Stimulated activated CD4-positive, alpha-beta T cell treated with anti-CD3 and anti-CD28 coated beads, Interleukin-4, amount 100 ng/mL, for 24 hours (primary cell): ENCODE data around the gene SLC25A13.

Experiments used
- DNase-seq: peaks from one replicate; pipeline ENCODE4 v3.0.0-alpha.2; 2020

Gene SLC25A13

GRCh38 chr7:96238976-96239766 is 82.7 kb downstream of the SLC25A13 start:
- DNase-seq, result no peak

GRCh38 chr7:96238474-96238873 is 83.4 kb downstream of the SLC25A13 start:
- DNase-seq, result no peak

- DNase-seq, result no peak
These were observed 84.9 kb downstream of the SLC25A13 start for GRCh38 chr7:96237040-96237439.

- no peak for DNase-seq
These were observed 85.5 kb downstream of the SLC25A13 start for GRCh38 chr7:96236198-96237039.

- DNase-seq, result no peak
These were observed 86.6 kb downstream of the SLC25A13 start for GRCh38 chr7:96235281-96235680.

- no peak for DNase-seq
These were observed 88.3 kb downstream of the SLC25A13 start for GRCh38 chr7:96233528-96234154.

GRCh38 chr7:96233084-96233483 is 88.8 kb downstream of the SLC25A13 start:
- no peak for DNase-seq

- no peak for DNase-seq
These were observed 93.1 kb downstream of the SLC25A13 start for GRCh38 chr7:96228760-96229159.

- DNase-seq, result no peak
These were observed 96.6 kb downstream of the SLC25A13 start for GRCh38 chr7:96225251-96225650.

- DNase-seq, result peak; percentile 5
These were observed 97.2 kb downstream of the SLC25A13 start for GRCh38 chr7:96224685-96225084.

GRCh38 chr7:96224073-96224472 is 97.8 kb downstream of the SLC25A13 start:
- DNase-seq, result no peak

- DNase-seq, result no peak
These were observed 100.0 kb downstream of the SLC25A13 start for GRCh38 chr7:96221888-96222287.

GRCh38 chr7:96219378-96220130 is 102.3 kb downstream of the SLC25A13 start:
- no peak for DNase-seq

- DNase-seq, result no peak
These were observed 103.1 kb downstream of the SLC25A13 start for GRCh38 chr7:96218664-96219243.

GRCh38 chr7:96217147-96217546 is 104.8 kb downstream of the SLC25A13 start:
- no peak for DNase-seq

- DNase-seq, result no peak
These were observed 105.5 kb downstream of the SLC25A13 start for GRCh38 chr7:96216373-96216772.

- no peak for DNase-seq
These were observed 109.4 kb downstream of the SLC25A13 start for GRCh38 chr7:96212474-96212873.

- no peak for DNase-seq
These were observed 109.9 kb downstream of the SLC25A13 start for GRCh38 chr7:96211954-96212353.

GRCh38 chr7:96205665-96206064 is 116.2 kb downstream of the SLC25A13 start:
- no peak for DNase-seq

- DNase-seq, result no peak
These were observed 117.3 kb downstream of the SLC25A13 start for GRCh38 chr7:96204601-96205000.

GRCh38 chr7:96203786-96204185 is 118.1 kb downstream of the SLC25A13 start:
- no peak for DNase-seq

GRCh38 chr7:96202102-96202501 is 119.8 kb downstream of the SLC25A13 start:
- no peak for DNase-seq
